GM21529 (cell line): ENCODE results near the gene ADGRL3.

Source experiments
- ATAC-seq: cut with Tn5 transposase; IDR thresholded peaks from one replicate; pipeline ENCODE4 v1.9.1; 2021; ENCODE audit not compliant: unreplicated experiment

The ADGRL3 gene

DNA sequence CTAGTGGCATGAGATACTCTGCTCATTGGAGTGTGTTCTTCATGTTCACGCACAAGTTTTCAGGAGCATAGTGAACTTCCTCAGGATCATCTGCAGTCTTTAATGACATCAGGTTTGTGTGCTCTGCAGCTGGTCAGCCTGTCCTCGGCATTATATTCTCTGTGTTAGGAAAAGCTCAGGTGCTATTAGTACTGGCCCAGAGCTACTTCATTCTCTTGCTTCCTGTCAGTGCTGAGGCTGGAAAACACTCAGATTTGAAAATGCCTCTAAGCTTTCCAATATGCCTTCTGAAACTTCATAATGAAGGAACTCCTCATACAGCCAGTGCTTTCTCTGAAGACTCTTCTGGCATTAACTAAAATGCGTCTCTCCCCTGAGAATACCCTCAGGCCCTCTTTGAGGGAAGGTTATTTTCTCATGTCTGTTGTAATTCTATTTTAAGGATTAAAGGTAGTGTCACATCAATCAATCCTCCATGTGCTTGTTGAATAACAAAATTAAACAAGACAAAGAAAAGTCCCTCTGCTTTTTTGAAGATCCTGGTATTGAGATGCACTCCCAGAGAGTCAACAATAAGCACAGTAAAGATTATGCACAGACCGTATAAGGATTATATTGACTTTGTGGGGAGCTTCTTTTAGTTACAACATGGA is 666.4 kb downstream of the ADGRL3 start:
- no peak for ATAC-seq

DNA sequence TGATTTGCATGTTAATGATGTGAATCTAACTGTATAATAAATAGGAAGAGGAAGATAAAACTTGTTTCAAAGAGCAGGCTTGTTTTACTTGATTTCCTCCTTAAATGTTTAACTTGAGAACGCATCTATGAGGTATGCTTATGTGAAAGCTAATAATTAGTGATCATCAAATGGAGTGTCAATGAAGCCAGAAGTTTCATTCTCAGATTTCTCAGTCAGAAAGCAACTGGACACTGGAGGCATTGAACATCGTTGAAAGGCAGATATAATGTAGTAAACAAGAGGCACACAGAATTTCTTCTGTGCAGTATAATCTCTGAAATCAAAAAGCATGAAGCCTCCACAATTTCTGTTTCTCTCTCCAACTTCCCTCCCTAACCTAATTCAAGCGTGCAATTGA is 672.9 kb downstream of the ADGRL3 start:
- ATAC-seq = no peak

DNA sequence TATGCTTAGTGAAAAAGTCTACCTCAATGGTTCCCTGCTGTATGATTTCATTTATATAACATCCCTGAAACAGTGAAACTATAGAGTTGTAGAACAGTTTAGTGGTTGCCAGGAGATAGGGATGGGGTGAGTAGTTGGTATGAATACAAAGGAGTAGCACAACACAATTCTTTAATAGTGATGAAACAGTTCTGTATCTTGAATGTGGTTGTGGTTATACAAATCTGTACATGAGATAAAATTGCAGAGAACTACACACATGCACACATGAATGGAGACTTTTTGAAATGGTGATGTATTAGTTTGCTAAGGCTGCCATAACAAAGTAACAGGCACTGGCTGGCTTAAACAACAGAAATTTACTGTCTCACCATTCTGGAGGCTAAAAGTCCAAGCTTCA is 677.1 kb downstream of the ADGRL3 start:
- no peak for ATAC-seq

DNA sequence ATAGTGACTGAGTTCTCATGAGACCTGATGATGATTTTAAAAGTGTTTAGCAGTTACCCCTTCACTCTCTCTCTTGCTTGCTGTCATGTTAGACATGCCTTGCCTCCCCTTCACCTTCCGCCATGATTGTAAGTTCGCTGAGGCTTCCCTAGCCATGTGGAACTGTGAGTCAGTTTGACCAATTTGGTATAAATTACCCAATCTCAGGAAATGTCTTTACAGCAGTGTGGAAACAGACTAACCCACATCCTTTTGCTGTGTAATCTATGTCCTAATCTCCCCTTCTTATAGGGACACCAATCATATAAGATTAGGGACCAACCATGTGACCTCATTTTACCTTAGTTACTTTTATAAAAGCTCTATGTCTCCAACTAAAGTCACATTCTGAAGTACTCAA is 677.8 kb downstream of the ADGRL3 start:
- no peak for ATAC-seq

DNA sequence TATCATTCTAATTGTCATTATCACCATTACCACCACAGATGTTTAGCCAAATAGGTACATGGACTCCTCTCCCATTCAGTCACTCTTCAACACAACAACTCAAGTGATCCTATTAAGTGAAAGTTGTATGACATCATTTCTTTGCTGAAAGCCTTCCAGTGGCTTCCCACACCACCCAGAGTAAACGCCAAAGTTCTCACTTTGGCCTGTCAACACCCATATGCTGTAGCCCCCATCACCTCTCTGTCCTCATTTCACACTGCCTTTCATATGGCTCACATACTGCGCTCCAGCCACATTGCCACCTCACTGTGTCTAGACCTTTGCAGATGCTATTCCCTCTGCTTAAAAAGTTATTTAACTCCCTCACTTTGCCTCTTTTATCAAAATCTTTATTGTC is 682.3 kb downstream of the ADGRL3 start:
- no peak for ATAC-seq

DNA sequence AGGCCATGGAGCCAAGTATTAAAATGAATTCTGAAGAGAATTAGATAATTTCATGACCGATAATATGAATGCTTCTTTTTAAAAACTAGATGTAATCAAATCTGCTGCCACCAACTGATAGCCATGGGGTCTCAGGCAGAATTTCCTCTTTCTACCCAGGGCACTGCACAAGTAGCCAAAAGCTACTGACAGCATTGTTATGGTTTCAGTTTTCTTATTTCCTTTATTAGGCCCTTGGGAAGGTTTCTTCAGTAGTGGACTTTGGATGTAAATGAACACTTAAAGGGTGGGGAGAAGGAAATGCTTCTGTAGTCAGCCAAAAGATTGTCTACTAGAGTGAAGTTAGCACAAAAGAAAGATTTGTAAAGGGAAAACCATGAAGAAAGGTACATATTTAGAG is 686.0 kb downstream of the ADGRL3 start:
- no peak for ATAC-seq

DNA sequence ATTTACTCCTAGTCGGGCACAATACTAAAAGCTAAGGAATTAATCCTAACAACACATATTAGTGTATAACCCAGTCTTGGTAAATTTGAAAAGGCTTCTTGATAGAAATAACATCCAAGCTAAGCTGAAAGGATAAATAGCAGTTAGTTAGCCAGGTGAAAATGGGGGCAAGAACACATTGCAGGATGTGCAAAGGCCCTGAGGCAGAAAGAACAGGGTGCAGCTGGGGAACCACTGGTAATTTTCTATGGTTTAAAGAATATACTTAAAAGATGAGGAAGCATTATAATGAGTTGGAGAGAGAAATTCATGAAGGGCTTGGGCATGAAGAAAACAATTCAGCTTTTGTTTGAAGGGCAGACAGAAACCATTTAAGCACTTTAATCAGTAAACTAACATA is 689.0 kb downstream of the ADGRL3 start:
- ATAC-seq = no peak

DNA sequence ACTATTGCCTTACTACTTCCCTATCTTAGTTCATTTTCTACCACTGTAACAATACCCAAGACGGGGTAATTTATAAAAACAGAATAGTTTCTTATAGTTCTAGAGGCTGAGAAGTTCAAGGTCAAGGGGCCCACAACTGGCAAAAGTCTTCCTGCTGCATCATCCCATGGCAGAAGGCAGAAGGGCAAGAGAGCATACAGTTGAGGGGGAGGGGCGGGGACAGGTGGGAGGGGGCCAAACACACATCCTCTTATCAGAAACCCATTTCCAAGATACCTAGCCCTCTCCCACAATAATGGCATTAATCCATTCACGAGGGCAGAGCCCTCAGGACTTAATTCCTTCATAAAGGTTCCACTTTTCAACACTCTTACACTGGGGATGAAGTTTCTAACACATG is 690.2 kb downstream of the ADGRL3 start:
- ATAC-seq = no peak

DNA sequence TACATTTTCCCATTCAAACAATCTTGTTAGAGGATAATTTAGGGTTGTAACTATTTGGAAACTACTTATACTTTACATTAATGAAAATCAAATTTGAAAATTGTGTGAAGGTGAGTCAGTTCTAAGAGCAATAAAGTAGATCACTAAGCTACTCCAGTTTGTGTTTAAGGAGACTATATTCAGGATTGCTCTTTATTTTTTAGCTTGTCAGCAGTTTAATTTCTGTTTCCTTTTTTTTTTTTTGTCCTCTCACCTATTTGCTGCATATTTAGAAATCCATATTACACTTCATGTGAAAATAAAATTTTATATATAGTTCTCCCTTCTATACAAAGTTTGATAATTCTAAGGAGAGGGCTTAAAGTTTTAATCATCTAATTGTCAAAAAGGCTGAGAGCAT is 691.8 kb downstream of the ADGRL3 start:
- ATAC-seq = no peak

DNA sequence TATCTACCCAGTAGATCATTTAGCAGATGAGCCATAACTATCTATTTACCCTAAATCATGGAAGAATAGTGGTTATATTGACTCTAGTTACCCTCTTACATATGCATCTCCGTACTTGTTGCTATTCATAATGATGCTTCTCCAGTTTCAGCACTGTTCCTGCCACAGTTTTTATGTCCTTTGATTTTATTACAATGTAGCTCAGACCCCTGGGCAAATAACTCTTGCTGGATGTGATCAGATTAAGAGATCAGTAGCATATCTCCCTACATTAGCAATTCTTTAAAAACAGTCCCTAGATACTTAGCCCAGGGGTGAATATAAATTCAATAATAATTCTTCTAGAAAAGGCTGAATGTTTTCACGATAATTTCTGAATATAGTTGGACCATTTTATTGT is 696.5 kb downstream of the ADGRL3 start:
- no peak for ATAC-seq

DNA sequence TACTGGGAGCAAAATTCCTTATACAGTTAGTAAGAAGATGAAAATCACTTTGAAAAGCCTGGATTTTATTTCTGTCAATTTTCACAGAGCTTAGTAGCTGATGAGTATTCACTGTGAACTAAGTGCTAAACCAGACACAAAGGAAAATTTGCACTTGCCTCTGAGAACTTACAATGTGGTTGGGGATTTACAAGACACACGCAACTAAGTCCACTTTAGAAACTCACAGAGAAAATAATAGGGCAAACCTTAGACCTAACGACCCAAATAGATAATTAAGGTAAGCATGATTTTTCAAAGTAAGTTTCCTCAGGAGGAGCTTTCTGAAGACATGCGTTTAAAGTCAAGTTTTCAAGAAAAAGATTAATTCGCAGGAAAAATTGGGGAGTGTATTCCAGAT is 708.9 kb downstream of the ADGRL3 start:
- ATAC-seq = no peak

DNA sequence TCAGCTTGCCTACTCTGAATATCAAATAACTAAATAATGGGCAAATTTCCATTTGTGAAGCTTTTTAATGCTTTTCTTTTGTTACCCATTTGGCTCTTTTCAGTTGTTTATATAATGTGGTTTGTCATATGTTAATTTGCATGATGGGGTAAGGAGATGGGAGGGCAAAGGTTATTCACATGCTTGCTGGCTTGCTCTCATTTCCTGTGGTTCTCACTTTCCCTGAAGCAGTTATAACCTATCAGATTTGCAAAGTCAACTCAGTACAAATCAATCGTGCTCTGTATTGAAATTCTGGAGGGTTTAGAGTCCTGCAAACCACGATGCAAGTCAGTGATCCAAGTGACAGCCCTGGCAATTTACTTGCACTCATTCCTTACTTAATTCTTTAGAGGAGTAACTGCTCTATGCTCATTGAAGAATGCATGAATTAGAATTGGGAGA is 711.2 kb downstream of the ADGRL3 start:
- no peak for ATAC-seq

DNA sequence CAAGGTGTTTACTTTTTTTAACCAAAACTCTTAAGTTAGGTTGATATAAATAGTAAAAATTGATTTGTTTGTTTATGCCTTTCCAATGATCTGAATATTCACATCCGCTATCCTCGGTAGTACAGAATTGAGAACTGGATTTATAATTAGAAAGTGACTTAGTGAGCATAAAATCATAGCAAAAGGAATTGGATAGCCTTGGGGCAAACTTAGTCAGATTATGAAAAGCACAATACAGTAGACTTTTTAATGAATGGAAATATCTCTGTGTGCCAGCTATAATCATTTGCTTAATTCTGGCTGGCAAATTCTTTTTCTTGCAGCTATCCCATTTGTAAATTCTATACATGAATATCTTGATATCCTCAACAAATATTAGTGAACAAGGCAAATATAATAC is 713.5 kb downstream of the ADGRL3 start:
- no peak for ATAC-seq

DNA sequence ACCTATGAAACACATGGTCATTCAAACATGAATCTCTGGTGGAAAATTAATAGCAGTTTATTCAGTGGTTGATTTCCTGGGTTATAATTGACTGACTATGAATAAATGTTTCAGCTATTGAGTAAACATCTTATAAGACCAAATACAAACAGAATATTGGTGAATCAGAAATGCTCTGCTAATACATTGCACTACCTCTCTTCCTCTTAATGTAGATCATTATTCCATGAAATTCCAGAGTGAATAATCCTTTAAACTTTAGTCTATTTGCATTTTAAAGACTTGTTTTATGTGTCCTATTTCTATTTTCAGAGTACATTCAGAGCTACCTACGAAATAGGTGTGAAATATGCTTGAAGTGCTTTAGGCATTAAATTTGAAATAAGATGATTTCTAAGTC is 715.4 kb downstream of the ADGRL3 start:
- ATAC-seq = no peak

DNA sequence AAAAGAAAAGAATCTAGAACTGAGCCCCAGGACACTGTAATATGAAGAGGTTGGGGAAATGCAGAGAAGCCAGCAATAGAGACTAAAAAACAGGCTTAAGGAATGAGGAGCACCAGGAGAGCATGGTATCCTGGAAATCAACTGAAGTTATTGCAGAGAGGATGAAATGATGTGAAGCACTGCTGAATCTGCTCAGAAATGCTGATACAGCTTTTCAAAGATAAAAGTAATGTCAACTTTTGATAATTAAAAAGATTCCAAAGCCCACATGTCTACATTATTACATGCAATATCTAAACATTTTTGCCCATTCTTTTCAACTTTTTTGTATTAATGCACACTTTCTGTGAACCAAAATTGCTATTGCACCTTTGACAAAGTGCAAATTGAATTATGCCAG is 718.4 kb downstream of the ADGRL3 start:
- no peak for ATAC-seq

DNA sequence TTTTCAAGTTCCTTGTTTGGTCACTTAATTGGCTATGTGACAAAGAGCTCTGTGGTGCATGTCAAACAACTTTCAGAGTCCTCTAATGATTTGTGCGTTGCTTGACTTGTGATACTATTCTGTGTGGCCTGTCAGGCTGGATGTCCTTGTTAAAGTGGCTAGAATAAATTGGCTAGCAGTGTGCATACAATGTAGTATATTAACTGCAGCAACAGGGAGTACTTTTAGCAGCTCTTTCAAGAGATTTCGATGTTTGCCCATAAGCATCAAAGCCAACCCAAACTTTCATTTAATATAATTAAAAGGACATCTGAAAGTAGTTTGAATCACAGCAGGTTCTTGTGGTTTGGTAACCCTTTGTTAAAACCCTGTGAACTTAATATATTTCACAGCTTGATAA is 718.9 kb downstream of the ADGRL3 start:
- ATAC-seq = no peak

DNA sequence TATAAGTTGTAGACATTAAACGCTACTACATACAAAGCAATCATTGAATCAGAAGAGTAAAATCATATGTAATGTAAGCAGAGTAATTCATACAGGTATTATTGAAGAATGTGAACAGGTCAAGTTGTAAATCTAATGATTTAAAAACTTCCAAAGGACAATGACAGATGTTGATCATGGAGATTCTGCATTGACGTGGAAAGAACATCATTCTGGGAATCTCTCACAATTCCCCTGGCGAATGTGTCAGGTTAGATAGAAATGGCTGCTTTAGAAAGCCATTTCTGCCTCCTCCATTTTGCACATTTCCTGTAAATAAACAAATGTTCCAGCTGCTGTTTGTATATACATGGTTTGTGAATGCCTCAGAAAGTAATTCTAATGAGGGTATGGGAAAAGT is 719.4 kb downstream of the ADGRL3 start:
- ATAC-seq = no peak

DNA sequence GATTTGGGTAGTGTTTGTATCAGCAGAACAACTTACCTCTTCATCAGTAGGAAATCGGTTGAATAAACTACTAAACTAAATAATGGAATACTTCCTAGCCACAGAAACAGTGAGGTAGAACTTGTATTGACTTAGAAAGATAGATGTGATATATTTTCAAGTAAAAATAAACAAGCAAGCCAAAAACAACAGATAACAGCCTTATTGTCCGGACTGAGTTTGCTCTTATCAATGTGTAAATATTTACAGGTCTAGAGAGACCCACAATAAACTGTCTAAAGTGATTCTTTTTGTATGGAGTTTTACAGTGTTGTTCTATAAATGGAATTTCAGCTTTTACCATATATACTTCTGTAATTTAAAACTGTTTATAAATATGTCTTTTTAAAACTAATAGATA is 721.8 kb downstream of the ADGRL3 start:
- no peak for ATAC-seq

DNA sequence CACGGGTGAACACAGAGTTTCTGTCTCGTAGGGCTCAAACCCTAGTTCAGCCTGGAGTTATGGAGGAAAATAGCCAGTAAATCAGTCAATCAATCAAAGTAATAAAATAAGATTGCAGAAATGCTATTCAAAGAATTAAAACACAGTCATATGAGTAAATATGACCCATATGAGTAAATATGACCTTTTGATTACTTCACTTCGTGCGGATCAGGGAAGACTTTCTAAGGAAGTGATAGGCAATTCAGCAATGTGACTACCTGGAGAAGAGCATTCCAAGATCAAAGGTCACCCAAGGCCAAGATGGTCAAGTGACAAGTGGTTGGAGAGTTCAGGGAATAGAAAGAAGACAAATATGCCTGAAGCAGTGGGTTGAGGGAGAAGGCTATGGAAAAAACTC is 722.6 kb downstream of the ADGRL3 start:
- no peak for ATAC-seq

DNA sequence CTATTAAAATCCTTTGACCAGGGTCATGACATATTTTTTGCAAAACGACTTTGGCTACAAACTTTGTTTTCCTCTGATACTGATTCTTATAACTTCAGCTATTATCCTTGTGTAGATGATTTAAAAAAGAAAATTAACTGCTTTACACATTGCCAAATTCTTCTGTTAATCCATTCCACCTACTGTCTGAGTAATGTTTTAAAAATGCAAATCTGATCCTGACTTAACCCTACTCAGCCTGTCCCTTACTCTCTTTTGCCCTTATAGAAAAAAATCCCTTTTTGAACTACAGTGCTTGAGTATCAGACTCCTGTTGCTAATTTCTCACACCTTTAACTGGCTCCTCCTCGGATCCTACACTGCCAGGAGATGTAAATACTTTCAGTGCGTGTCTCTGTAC is 723.1 kb downstream of the ADGRL3 start:
- no peak for ATAC-seq

DNA sequence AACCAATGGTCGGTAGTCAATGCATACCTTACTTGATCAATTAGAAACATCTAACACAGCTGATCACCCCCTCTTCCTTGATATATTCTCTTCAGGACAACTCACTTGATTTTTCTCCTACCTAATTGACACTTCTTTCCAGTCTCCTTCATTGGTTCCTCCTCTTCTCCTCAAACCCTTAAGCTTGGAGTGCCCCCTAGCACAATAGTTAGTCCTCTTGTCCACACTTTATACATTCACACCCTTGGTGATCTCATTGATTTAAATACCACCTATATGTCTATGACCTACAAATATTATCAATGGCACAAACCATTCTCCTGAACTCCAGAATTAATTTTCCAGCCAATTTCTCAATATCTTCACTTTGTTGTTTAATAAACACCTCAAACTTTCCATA is 724.0 kb downstream of the ADGRL3 start:
- ATAC-seq = no peak

DNA sequence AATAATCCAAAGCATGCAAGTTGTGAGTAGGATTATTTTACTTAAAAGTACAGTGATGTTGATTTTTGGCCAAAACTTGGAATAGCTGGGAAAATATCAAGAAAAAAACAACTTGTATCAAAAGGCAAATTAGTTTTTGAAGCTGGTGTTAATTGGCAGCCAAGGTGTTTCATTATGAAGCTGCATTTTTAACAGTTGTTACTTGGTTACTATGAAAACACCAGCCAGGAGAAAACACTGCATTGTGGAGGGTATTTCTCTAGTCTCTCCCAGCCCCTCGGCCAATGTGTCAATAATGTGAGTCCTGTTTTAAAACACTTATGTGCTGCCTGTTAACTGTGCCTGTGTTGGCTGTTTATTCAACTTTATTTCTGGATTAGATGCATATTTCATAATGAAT is 733.4 kb downstream of the ADGRL3 start:
- no peak for ATAC-seq

DNA sequence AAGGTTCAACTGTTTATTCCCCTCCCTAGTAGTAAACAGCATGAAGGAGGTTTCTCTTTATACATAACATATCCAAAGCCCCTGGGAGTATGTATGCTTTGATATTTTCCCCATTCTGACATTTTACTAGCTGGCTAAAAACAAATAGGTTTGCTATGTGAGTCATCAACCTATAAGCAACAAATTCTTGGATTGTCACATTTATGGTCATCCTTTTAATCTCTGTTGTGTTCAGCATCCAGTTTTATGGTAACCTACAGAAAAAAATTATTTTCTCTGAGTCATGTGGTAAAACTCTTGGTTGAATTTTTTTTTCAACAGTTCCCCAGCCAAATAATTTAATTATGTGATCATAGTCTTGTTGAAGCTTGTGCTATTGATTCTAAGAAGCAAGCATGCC is 734.1 kb downstream of the ADGRL3 start:
- ATAC-seq = no peak
